DMS153 treated with DMSO at 0.1 percent for 48 hours (cell line): ENCODE data around the gene ABHD10.

Experiments used
- DNase-seq: peaks from one replicate; lab custom pipeline; 2025; ENCODE audit not compliant: unreplicated experiment; lab: John Stamatoyannopoulos, UW

Gene ABHD10

DNA sequence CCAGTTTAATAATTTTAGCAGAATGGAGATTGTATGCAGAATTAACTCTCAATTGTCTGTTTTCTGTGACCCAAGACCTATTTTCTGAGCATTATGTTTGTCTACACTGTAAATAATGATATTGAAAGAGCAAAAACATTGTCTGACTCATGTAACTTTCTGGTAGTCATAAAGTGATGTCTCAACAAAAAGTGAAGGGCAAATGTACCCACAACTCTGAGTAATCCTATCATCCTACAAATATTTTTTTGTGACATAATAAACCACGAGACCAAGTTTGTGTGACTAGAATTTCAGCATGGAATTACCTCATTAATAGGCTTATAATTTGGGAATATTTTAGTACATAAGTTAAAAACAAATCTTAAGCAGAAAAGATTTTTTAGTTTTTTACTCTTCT lies 15.4 kb upstream of the ABHD10 start:
- DNase-seq, result no peak

DNA sequence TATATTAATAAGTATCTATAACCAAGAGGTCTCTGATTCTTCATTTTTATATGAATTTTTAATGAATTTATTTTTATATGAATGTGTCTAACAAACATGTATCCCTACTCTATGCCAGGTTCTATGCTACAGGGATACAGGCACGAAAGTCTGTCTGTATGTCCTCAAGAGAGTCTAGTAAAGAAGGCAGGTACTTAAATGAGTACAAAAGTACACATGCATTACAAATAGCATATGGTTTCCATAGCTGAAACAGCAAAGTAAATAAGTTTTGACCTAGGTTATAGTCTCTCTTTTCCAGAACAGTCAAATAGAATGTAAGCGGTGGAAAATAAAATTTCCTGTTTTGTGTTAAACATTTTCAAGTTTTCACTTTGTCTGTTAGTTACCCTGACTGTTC lies 13.3 kb upstream of the ABHD10 start:
- DNase-seq, result no peak

DNA sequence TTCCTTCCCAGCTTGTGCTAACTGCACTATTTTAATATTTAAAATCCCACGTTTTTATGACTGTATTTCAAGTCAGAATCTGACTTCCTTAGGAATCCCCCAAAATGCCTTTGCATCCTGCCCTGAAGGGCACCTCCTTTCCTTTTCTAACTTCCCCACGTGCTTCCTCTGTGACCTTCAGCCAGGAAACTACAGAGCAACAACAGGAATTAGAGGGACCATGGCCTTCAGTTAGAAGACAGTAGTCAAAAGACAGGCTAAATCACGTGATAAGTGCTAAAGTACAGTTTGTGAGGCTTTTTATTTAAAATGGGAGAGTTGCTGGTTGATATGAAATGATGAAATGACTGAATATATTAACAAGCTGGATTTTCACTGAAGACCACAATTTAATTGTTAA lies 11.8 kb upstream of the ABHD10 start:
- DNase-seq, result no peak

DNA sequence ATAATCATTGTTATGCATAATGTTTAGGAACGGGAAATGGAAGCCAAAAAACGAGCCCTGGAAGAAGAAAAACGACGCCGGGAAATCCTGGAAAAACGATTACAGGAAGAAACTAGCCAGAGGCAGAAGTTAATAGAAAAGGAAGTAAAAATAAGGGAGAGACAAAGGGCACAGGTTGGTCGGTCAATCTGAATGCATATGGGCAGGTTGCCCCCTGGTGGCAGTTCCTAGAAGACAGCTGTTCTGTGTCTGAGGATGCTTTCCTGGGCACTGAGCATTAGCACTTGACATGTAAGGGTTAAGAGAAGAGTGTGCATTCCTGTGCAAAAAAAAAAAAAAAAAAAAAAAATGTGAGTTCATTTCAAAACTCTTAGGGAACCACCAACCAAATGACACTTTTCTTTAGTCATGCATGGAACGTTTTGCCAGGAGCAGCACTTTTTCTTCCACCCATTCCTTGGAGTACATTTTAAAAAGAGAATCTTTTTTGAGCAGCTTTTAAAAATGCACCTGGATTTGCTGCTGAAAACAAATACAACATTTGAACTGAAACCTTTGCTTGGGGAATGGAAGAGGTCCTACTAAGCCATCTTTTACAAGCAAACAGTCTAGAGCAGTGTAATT lies 11.1 kb upstream of the ABHD10 start:
- peak; percentile 85 for DNase-seq

DNA sequence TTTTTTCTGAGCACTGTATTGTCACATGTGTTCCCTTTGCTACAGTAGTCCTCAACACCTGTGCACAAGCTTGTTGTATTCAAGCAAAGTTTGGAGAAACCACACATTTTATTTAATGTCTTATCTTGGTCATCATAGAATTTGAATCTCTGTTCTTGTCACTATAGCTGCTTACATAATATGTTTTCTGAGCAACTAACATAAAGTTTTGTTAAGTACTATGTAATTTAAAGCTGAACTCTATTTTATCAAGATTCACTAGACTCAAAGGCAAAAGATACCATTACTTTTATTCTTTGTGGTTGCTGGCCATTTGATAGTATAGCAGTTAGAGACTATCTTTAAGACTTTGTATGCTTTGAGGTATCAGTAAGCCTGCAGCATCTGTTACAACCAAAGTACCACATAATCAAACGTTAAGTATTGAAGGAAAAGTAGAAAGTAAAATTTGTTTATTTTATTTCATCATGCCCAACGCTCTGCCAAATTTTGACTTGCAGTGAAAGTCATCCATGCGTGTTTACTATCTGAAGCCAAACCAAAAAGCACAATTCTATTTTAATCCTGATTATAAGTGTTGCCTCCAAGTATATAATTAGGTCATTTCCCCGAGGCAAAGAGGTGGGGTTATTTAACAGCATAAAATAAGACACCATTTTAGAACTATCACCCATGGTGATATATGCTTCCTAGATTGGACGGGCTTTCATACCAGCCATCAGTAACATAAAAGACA lies 10.3 kb upstream of the ABHD10 start:
- no peak for DNase-seq

DNA sequence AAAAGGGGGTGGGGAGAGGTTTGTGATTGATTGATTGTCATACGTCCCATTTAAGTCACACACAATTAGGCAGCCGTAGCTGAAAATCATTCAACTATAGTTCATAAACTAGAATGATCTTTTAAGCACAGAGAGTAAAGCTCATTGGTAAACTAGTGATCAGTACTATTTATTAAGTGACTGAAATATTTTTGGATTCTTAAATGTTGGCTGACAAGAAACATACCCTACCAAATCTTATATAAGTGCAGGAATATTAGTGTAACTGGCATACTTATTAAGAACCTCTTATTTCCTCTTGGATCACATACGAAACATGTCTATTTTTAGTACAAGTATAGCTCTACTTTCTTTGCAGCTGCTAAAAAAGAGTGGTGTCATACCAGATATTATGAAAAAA lies 8.4 kb upstream of the ABHD10 start:
- DNase-seq, result no peak

DNA sequence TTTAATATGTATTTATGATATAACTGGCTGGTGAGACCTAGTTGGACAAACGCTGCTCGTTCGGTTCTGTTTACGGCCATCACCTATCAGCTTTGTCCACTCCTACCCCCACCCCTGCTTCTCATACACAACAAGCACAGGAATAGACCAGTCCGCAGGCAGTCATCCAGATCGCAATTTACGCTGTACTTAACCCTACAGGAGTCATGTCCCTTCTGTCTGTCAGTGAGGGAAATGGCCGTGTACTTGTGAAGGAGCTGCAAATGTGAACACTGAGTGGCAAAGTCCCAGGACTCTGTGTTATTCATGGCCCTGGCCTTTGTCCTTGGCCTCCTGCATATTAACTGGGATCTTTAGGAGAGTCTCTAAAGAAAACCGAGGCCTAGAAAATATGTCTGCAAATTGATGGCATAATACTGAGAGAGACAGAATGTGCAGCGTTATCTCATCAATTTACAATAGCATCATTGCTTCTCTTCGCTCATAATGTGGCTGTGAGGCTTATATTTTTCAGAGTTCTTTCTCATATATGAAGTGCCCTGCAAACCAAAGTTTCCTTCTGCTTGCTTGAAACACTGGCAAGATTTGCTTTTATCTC lies 7.2 kb upstream of the ABHD10 start:
- DNase-seq, result no peak

DNA sequence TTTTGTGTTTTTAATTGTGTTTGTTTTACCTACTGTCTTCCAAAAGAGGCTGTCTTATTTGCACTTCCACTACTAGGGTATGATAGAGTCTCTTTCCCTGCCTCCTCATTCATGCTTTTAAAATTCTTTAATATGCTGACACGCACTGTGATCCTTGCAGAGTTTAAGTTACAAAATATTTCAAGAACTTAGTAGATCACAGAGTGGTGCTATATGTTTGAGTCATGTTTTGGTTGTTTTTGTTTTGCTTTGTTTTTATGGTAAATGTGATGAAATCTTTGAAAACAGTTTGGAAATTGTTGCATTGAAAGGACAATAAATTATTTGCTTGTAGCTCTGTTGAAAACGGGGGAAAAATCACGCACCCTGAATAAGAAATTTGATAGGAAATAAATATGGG lies 5.9 kb upstream of the ABHD10 start:
- no peak for DNase-seq

DNA sequence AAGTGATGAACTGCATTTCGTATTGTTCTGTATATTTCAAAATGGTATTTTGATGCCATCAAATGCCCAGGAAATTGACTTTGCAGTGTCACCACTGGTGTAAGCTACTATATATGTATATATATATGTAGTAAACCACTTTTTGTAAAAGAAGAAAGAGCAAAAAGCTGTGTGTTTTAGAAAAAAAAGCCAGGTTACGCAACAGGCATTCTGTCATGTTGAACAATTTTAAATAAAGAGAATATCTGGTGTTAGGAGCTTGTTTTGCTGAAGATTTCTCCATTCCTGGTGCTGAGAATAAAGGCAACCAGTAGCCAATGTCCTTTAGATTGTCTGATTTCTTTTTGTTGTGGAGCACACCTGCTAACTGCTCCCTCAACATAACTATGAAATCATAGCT lies 3.7 kb upstream of the ABHD10 start:
- no peak for DNase-seq

DNA sequence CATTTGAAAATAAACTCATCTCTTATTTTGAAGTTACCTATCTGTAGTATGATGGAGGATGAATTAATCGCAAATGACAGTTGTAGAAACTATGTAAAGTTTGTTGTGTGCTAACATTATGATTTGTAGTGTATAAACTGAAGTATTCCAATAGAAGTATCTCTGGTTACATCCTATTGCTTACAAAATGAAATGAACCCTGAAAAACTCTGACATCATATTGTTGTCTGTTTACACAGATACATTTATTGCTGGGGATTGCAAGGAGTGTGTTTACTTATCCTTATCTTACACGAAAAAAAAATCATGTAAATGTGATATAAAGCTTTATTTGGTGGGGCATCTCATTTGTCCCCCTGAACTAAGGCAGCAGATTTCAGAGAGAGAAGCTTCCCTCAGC lies 2.6 kb upstream of the ABHD10 start:
- DNase-seq, result no peak

DNA sequence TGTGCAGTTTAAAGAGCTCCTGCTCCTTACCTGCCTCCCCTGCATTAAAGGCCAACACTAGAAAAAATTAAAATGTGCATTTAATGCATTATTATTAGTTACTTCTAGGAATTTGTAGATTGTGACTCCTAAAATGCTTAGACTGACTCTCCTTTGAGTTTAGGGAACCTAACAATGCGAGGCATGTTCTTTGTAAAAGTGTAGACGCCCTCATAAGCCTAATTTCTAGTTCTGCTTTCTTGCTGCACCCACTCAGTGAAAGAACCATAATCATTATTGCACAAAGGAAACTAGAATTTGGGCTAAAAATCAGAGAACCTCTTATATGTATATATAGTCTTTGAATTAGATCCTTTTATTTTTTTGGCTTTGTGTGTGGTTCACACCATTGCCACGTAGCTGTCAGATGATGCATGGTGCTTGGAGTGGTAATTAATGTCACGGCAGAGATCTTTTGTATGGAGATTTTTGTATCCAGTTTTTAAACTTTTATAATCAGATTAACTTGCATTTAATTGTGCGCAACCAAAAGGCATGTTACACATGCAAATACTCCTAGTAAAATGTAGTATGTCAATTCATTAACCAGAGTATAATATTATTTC lies 710 bp downstream of the ABHD10 start:
- DNase-seq, result no peak

DNA sequence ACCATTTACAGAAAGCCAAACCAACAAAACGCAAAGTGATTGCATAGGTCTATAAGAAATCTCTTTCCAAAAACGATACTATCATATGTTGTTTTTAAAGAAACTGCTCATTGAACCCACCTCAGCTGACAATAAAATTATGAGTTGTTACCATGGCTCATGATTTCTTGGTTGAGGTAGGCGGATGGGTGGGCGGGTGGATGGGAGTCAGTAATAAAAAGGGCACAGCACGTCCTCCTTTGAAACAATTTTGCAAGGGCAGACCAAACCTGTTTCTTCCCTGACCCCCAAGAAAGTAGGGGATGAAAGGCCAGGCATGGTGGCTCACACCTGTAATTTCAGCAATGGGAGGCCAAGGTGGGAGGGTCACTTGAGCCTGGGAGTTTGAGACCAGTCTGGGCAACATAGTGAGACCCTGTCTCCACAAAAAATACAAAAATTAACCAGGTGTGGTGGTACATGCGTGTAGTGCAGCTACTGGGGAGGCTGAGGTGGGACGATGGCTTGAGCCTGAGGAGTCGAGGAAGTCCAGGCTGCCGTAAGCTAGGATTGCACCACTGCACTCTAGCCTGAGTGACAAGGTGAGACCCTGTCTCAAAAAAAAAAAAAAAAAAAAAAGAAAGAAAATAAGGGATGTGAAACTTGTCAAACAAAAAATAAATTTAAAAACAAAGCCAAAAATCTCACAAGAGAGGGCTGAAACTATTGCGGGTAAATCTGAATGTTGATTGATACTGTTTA lies 2.1 kb downstream of the ABHD10 start:
- no peak for DNase-seq

DNA sequence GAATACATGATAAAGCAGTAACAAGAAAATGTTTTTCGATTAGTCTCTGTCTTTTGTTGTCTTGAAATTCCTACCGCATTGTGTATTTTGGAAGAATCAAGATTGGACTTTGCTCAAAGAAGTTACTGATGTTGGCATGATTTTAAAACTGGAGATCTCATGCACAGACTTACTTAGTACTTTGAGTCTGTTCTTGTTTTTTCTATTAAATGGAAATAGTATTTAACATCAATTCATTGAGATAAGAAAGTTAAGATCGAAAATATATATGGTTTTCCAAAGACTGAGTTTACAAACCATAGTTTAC lies 2.6 kb downstream of the ABHD10 start:
- no peak for DNase-seq

DNA sequence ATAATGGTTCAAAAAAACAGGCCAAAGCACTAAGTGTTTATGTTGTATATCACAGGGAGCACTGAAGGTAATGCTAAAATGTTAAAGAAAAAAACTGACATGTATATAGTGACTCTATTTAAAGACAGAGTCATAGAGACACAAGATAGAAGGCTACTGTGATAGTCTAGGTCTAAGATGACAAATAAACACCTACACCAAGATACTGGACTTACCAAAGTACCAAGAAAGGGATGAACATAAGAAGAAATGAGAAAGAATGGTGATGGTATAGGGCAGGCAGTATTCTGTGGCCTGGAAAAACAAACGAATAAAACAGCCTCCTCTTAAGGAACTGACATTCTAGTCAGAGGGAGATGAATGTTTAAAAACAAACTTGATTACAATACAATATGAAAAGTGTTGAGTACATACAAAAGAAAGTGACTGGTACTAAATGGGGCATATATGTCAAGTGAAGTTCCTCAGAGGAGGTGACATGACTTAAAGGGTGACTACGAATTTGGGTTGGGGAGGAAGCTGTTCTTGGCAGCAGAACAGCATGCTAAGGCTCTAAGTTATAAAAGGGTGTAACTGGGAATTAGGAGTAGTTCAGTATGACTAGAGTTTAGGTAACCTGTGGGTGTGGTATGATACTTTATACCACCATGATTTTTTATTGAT lies 5.9 kb downstream of the ABHD10 start:
- no peak for DNase-seq

DNA sequence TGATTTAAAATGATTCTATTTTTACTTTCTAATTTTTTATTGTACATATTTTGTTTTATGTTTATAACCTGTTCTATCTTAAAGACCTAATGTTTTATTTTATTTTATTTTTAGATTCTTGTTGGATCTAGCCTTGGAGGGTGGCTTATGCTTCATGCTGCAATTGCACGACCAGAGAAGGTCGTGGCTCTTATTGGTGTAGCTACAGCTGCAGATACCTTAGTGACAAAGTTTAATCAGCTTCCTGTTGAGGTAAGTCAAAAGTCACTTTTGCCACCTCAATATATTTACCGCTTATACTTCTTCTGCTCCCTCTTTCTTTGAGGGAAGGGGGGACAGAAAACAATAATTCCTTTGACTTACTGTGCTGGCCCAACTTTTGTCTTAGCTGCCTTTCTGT lies 8.0 kb downstream of the ABHD10 start:
- DNase-seq, result no peak

DNA sequence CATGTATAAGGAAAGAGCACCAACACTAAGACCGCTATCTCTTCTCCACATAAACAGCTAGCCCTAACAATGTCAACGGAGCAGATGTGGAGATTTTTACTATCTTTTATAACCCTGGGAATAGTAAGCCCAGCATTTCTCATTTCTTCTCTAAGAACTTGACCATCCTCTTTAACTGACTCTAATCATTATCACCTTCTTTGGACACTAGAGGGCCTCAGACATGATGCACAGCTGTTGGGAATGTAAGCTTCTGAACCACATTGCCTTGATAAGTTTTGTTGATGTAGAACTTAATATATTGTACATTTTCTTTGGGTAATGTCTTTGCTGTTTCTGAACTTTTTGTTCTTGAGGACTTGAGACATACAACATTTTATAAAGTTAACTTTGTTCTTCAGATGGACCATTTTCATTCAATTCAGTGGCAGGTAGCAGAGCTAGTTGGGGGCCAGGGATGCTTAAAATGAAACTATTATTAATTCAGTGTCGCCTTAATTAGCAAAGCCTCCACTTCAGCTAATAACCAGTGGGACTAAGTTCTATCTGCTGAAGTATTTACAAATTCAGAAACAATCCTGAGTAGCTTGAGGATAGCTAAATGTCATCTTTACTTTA lies 10.3 kb downstream of the ABHD10 start:
- peak; percentile 83 for DNase-seq

DNA sequence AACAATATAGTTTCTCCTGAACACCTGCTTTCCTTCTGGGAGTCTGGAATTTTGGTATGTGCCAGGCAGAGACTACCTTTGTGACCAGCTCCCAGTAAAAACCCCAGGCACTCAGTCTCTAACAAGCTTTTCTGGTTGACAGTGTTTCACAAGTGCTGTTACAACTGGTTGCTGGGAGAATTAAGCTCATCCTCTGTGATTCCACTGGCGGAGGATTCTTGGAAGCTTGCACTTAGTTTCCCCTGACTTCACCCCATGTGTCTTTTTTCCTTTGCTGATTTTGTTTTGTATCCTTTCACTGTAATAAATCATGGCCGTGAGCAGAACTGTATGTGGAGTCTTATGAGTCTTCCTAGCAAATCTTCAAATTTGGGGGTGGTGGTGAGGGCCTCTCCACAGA lies 14.2 kb downstream of the ABHD10 start:
- DNase-seq, result no peak

DNA sequence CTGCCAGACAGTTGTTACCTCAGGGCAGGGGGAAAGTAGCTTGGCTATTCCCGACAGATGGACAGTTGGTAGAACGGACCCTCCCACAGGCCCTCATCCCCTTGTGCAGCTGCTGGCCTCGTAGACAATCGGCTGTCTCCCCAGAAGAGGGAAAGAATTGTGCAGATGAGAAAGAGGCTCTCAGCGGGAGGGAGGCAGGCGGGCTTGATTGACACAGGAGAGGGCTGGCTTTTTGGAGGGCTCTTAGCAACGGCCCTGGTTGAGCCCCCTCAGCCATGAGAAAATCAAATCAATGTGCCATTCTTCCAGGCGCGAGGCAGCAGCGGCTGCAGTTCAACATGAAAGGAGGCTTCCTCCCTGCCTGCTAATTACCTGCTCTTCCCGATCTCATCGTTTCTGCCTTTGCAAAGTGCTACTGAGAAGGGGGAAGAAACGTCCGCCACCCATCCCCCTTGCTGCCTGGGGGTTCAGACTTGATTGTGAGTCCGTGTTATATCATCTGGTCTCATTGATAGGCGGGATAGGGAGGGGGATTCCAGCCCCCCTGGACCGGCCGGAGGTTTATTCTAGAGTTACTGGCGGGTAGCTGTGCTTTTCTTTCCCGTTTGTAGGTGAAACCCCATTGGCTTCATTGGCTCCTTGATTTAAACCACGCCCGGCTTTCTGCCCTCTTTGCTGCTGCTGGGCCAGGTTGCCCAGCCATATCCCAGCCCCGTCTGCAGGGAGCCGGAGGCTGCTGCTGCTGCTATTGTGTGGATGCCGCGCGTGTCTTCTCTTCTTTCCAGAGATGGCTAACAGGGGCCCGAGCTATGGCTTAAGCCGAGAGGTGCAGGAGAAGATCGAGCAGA lies 20.0 kb downstream of the ABHD10 start, which contains the start of gene TAGLN3:
TAGLN3 (plus strand) TSS at position 287 of the 848 bp plus-strand sequence; CDS start at position 788, 501 bp downstream.
- DNase-seq, result peak; percentile 70

DNA sequence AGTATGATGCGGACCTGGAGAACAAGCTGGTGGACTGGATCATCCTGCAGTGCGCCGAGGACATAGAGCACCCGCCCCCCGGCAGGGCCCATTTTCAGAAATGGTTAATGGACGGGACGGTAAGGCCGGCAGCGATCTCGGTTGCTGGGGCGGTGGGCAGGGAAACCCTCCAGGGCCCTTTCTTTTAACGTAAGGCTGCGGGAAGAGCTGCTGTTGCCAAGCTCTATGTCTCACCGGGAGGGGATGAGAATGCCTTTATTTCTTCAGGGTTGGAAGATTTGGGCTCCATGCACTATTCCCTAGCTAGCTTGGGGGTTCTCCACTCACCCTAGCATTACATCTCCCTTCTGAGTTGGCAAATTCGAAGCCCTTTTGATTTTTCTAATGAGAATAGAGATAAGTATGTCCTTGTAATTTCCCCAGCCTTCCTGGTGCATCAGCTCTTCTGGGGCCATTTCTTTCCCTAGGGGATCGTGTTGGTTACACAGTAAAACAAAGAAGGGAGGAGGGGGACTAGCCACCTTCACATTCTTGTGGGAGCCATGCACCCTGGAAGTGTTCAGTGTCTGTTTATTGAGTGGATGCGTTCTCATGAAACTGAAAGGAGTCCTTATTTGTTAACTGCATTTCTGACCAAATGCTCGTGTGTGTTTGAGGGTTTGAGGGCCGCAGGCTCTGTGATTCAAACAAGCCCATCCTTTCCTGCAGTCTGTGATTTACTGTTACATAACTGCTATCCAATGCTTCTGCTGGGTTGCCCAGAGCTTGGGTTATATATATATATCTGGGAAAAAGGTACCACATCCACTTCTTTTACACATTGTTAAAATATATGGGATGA lies 20.9 kb downstream of the ABHD10 start:
- DNase-seq, result peak; percentile 26
